ENCODE data around the gene SPEM2. TPM values are rescaled to one million over a fixed set of nuclear protein-coding genes. Genes with fewer than 3 reads are reported as not detected.

The SPEM2 gene
- total RNA-seq, 6 donors from 2014 or later = not detected

- Histone ChIP-seq H3K9me3 (no peaks in the 10 kb centered on the region), H3K4me3 (no peak overlapping the region), H3K4me1 (no peaks in the 10 kb centered on the region), H3K36me3 (no peaks in the 10 kb centered on the region), H3K27ac (no peak overlapping the region), H3K27me3 (no peaks in the 10 kb centered on the region)
- WGBS, 2 donors = 90 to 93% methylated on average over 28 to 30 of the region's 33 CpGs
- TF ChIP-seq POLR2A (IDR thresholded peaks at IDR 0.05) (no peak), CTCF (IDR thresholded peaks at IDR 0.05) (no peak), EP300 (IDR thresholded peaks at IDR 0.05) (no peak), POLR2AphosphoS5 (IDR thresholded peaks at IDR 0.05) (no peak)
- DNase-seq = peak in 1 of 2 donors; percentile 65
- no peak for ATAC-seq (ENCODE audit: low FRiP score in 2 of 2)
Measured at GRCh38 chr17:7426203-7426863, 917 bp downstream of the SPEM2 start.

- Histone ChIP-seq H3K4me3 (no peak overlapping the region), H3K4me1 (no peaks in the 10 kb centered on the region), H3K36me3 (no peaks in the 10 kb centered on the region), H3K27me3 (no peaks in the 10 kb centered on the region), H3K27ac (no peak overlapping the region), H3K9me3 (no peaks in the 10 kb centered on the region)
- no peak for TF ChIP-seq POLR2A (IDR thresholded peaks at IDR 0.05)
- no peak for TF ChIP-seq CTCF (IDR thresholded peaks at IDR 0.05)
- TF ChIP-seq POLR2AphosphoS5 (IDR thresholded peaks at IDR 0.05) = no peak
- no peak for TF ChIP-seq EP300 (IDR thresholded peaks at IDR 0.05)
- ATAC-seq (ENCODE audit: low FRiP score in 2 of 2) (no peak), DNase-seq (peak in 1 of 2 donors; percentile 71)
- 92 to 94% methylated on average over 19 to 29 of the region's 29 CpGs for WGBS, 2 donors
Measured at GRCh38 chr17:7426896-7427489, 1.6 kb downstream of the SPEM2 start.

DNA sequence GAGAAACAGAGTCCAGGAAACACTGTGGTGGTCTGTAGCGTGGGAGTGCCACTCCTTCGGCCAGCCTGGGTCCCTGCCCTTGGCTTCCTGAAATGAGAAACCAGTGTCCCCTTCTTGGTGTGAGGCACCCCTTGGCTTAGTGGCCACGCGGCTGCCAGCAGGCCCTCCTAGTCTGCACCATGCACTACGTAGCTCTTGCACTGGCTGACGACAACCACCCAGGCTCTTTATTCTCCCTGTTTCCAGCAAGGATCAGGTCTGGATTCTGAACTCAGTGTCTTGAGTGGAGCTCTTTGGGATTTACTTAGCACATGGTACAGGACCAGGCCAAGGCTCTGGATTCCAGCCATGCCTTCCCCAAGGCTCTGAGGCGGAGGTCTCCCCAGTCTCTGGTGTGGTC is 2.1 kb downstream of the SPEM2 start:
- Histone ChIP-seq H3K36me3 (no peaks in the 10 kb centered on the region), H3K9me3 (no peaks in the 10 kb centered on the region), H3K27me3 (no peaks in the 10 kb centered on the region), H3K27ac (no peak overlapping the region), H3K4me1 (no peaks in the 10 kb centered on the region), H3K4me3 (no peak overlapping the region)
- DNase-seq = no peak
- no peak for TF ChIP-seq POLR2AphosphoS5 (IDR thresholded peaks at IDR 0.05)
- no peak for TF ChIP-seq POLR2A (IDR thresholded peaks at IDR 0.05)
- TF ChIP-seq EP300 (IDR thresholded peaks at IDR 0.05) = no peak
- no peak for ATAC-seq (ENCODE audit: low FRiP score in 2 of 2)
- WGBS, 2 donors = 88 to 93% methylated on average over 7 of the region's 7 CpGs

GRCh38 chr17:7428557-7428956 is 3.1 kb downstream of the SPEM2 start, which contains the start of gene SPEM3:
TSS of gene SPEM3 (plus strand) at chr17:7428857. CDS start at chr17:7428903, 46 bp downstream.
- Histone ChIP-seq H3K4me3 (no peak within 1 kb of the TSS), H3K9me3 (no peaks in the 10 kb centered on the region), H3K27ac (no peak within 1 kb of the TSS), H3K27me3 (no peaks in the 10 kb centered on the region), H3K4me1 (no peaks in the 10 kb centered on the region), H3K36me3 (no peaks in the 10 kb centered on the region)
- 75 to 77% methylated on average over 5 of the region's 5 CpGs for WGBS, 2 donors
- TF ChIP-seq EP300 (IDR thresholded peaks at IDR 0.05) (no peak), CTCF (IDR thresholded peaks at IDR 0.05) (no peak), POLR2AphosphoS5 (IDR thresholded peaks at IDR 0.05) (no peak), POLR2A (IDR thresholded peaks at IDR 0.05) (no peak)
- no peak for ATAC-seq (ENCODE audit: low FRiP score in 2 of 2)
- DNase-seq = no peak

DNA sequence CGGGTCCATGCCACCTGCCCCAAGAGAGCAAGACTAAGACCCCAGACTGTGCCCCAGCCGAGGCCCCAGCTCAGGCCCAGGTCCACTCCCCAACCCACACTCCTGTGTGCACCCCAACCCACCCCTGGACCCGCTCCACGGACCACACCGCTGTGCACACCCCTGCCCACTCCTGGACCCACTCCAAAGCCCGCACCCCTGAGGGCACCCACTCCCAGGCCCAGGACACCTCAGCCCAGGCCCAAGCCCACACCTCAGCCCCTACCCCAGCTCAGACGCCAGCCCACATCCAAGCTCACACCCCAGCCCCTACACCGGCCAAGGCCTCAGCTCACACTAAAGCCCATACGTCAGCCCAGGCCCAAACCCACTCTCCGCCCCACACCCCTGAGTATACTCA is 4.3 kb downstream of the SPEM2 start:
- 90 to 93% methylated on average over 8 to 10 of the region's 10 CpGs for WGBS, 2 donors
- DNase-seq (peak in 1 of 2 donors; percentile 70), ATAC-seq (ENCODE audit: low FRiP score in 2 of 2) (no peak)
- no peak overlapping the region for H3K4me3 ChIP-seq
- H3K27ac ChIP-seq = no peak overlapping the region
- no peaks in the 10 kb centered on the region for H3K9me3 ChIP-seq
- TF ChIP-seq EP300 (IDR thresholded peaks at IDR 0.05) (no peak), POLR2A (IDR thresholded peaks at IDR 0.05) (no peak), CTCF (IDR thresholded peaks at IDR 0.05) (no peak), POLR2AphosphoS5 (IDR thresholded peaks at IDR 0.05) (no peak)
- H3K27me3 ChIP-seq = no peaks in the 10 kb centered on the region
- H3K4me1 ChIP-seq = peaks cover 0 to 1% (median under 1%) of the 10 kb centered on the region in 4 donors
- H3K36me3 ChIP-seq = no peaks in the 10 kb centered on the region

Measured in upper lobe of left lung (tissue), 6 donors.